IPS-15b (cell line): ENCODE data around the gene SUGP2.

ENCODE experiments used
- H3K27me3 ChIP-seq: one replicate; pipeline ENCODE4 v1.6.1; 2013; ENCODE audit warnings: low read length; ENCODE audit not compliant: control insufficient read depth, insufficient read depth
- H3K36me3 ChIP-seq: one replicate; pipeline ENCODE4 v1.6.1; 2013; ENCODE audit warnings: low read length; ENCODE audit not compliant: control insufficient read depth, insufficient read depth
- H3K4me1 ChIP-seq: one replicate; pipeline ENCODE4 v1.6.1; 2013; ENCODE audit warnings: mild to moderate bottlenecking, low read length; ENCODE audit not compliant: control insufficient read depth, insufficient read depth
- H3K4me3 ChIP-seq: one replicate; pipeline ENCODE4 v1.5.1; 2013; ENCODE audit warnings: low read depth, low read length
- H3K9ac ChIP-seq: one replicate; pipeline ENCODE4 v1.6.1; 2013; ENCODE audit warnings: low read depth, mild to moderate bottlenecking, low read length
- H3K9me3 ChIP-seq: one replicate; pipeline ENCODE4 v1.6.1; 2013; ENCODE audit warnings: mild to moderate bottlenecking, low read length; ENCODE audit not compliant: control insufficient read depth, insufficient read depth

The SUGP2 gene

DNA sequence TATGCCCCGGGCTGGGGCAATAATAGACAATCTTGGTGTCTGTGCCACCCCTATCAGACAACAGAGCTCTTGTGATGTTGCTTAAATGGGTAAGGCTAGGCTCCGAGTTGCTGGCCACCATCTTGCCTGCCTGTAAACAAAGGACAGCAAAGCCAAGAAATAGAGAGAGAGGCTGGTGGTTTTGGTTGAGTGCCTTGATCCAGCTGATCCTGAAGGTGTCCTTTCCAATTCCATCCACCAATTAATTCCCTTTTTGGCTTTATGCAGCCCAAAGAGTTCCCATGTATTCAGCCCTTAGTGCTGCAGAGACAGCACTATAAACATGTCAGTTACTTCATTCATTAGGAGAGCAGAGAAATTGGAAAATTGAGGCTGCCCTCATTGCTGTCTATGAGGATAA, 50.6 kb downstream of the SUGP2 start:
- no peaks in the 10 kb centered on the region for H3K27me3 ChIP-seq
- no peaks in the 10 kb centered on the region for H3K36me3 ChIP-seq
- H3K9me3 ChIP-seq = no peaks in the 10 kb centered on the region
- H3K4me3 ChIP-seq = no peak overlapping the region
- peaks cover 4% of the 10 kb centered on the region for H3K4me1 ChIP-seq
- no peak overlapping the region for H3K9ac ChIP-seq

DNA sequence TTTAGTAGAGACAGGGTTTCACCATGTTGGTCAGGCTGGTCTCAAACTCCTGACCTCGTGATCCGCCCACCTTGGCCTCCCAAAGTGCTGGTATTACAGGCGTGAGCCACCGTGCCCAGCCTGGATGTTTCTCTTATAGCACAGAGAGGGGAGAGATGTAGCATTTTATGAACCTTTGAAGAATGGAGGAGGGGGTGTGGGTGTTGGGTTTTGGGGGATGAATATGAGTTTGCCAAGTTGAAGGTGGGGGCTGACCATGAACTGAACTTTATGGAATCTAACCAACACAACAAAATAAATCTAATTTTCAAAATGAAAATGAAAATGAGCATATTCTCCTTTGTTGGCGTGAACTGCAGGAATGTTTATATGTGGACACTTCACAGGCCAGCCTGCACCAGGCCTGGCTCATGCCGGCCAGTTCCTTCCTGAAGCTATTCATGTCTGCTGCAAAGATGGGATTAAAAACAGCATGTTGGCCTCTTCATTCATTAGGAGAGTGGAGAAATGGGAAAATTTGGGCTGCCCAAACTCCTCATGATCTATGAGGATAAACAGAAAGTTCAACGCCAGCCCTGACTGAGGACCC, 52.8 kb downstream of the SUGP2 start:
- no peak overlapping the region for H3K9ac ChIP-seq
- no peaks in the 10 kb centered on the region for H3K9me3 ChIP-seq
- no peaks in the 10 kb centered on the region for H3K36me3 ChIP-seq
- peaks cover 2% of the 10 kb centered on the region for H3K4me1 ChIP-seq
- no peaks in the 10 kb centered on the region for H3K27me3 ChIP-seq
- H3K4me3 ChIP-seq = no peak overlapping the region

DNA sequence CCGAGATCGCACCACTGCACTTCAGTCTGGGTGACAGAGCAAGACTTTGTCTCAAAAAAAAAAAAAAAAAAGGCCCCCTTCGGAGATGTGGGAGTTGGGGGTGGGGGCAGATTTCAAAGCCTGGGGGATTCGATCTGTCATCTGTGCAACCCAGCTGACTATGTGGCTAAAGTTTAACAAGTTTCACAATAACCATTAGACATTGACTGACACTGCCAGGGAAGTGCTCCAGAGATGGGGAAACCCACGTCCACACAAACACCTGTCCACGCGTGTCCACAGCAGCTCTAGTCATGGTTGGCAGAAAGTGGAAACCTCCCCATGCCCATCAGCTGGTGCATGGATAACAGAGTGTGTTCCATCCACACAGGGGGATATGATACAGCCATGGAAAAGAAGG, 54.7 kb downstream of the SUGP2 start:
- Histone ChIP-seq H3K4me1 (no peaks in the 10 kb centered on the region), H3K4me3 (no peak overlapping the region), H3K9ac (no peak overlapping the region), H3K27me3 (no peaks in the 10 kb centered on the region), H3K36me3 (no peaks in the 10 kb centered on the region), H3K9me3 (no peaks in the 10 kb centered on the region)

DNA sequence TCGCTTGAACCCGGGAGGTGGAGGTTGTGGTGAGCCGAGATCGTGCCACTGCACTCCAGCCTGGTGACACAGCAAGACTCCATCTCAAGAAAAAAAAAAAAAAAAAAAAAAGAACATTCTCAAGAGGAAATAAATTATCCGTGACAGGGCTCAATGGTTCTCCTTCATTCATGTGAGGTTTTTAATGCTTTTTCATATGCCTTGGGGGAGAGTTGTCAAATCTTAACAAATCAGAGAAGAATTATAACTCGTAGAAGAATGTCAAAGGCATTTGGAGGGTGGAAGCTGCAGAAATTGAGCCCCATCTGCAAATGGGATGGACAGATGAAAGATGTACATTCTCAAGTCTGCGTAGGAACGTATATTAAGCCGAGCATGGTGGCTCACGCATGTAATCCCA, 57.4 kb downstream of the SUGP2 start:
- H3K4me1 ChIP-seq = no peaks in the 10 kb centered on the region
- no peaks in the 10 kb centered on the region for H3K9me3 ChIP-seq
- H3K36me3 ChIP-seq = no peaks in the 10 kb centered on the region
- no peak overlapping the region for H3K9ac ChIP-seq
- H3K4me3 ChIP-seq = no peak overlapping the region
- no peaks in the 10 kb centered on the region for H3K27me3 ChIP-seq

DNA sequence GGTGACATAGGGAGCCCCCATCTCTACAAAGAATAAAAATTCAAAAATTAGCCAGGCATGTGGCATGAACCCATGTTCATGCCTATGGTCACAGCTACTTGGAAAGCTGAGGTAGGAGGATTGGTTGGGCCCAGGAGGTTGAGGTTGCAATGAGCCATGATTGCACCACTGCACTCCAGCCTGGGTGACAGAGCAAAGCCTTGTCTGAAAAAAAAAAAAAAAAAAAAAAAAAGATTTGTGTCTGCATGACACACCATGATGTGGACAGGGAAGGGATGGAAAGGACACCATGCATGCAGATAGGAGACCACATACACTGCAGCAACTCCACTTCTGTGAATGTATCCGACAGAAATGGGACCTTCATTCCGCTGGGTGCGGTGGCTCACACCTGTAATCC, 58.3 kb downstream of the SUGP2 start:
- Histone ChIP-seq H3K9me3 (no peaks in the 10 kb centered on the region), H3K27me3 (no peaks in the 10 kb centered on the region), H3K4me1 (no peaks in the 10 kb centered on the region), H3K36me3 (no peaks in the 10 kb centered on the region), H3K4me3 (no peak overlapping the region), H3K9ac (no peak overlapping the region)

DNA sequence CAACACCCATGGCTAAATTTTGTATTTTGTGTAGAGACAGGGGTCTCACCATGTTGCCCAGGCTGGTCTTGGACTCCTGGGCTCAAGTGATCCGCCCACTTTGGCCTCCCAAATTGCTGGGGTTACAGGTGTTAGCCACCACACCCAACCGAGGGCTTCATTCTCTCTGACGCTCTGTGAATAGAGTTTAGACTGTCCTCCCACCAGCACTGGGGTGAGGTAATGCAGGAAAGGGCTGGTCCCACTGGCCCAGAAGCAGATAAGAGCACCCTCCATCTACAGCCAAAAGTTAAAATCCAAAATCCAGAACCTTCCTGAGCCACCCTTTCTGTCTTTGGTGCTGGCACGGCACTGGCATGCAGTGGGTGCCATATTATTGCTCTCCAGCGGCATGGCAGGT, 60.5 kb downstream of the SUGP2 start:
- Histone ChIP-seq H3K4me3 (no peak overlapping the region), H3K27me3 (no peaks in the 10 kb centered on the region), H3K9me3 (no peaks in the 10 kb centered on the region), H3K36me3 (no peaks in the 10 kb centered on the region), H3K4me1 (no peaks in the 10 kb centered on the region), H3K9ac (no peak overlapping the region)

DNA sequence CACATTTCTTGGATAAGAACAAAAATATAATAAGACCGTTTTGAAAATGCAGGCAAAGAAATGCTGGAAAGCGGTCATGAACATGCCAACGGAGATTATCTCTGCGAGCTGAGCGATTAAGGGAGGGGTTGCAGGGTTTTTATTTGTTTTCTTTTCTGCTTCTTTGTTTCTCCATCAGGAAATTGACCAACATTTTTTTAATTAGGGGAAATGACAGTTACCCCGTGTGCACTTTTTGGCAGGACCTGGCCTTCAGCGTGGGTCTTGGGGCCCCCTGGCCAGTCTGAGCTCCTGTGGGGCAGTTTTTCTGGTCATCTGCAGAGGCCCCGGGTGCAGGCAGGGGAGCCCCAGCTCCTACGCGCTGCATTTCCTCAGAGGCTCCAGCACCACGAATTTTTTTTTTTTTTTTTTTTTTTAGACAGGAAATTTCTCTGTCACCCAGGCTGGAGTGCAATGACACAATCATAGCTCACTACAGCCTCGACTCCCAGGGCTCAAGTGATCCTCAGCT, 61.0 kb downstream of the SUGP2 start:
- H3K36me3 ChIP-seq = no peaks in the 10 kb centered on the region
- H3K27me3 ChIP-seq = no peaks in the 10 kb centered on the region
- H3K9ac ChIP-seq = no peak overlapping the region
- H3K4me1 ChIP-seq = no peaks in the 10 kb centered on the region
- no peaks in the 10 kb centered on the region for H3K9me3 ChIP-seq
- no peak overlapping the region for H3K4me3 ChIP-seq

DNA sequence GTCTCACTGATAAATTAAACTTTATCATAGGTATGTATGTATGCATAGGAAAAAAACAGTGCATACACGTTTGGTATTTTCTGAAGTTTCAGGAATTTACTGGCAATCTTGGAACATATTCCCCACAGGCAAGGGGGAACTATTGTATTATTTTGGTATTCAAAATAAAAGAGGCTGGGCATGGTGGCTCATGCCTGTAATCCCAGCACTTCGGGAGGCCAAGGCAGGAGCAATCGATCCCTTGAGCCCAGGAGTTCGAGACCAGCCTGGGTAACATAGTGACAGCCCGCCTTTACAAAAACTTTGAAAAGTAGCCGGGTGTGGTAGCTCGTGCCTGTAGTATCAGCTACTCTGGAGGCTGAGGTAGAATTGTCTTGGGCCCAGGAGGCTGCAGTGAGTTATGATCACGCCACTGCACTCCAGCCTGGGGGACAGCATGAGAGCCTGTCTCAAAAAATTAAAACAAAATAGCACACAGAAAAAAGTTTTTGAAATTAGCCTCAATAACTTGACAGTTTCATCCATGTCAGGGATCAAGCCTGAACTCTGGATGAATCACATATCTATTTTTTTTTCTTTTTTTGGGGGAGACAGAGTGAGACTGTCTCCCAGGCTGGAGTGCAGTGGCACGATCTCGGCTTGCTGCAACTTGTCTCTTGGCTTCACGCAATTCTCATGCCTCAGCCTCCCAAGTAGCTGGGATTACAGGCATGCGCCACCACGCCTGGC, 63.2 kb downstream of the SUGP2 start:
- Histone ChIP-seq H3K9me3 (no peaks in the 10 kb centered on the region), H3K4me3 (no peak overlapping the region), H3K36me3 (no peaks in the 10 kb centered on the region), H3K27me3 (no peaks in the 10 kb centered on the region), H3K4me1 (peaks cover 6% of the 10 kb centered on the region), H3K9ac (no peak overlapping the region)

DNA sequence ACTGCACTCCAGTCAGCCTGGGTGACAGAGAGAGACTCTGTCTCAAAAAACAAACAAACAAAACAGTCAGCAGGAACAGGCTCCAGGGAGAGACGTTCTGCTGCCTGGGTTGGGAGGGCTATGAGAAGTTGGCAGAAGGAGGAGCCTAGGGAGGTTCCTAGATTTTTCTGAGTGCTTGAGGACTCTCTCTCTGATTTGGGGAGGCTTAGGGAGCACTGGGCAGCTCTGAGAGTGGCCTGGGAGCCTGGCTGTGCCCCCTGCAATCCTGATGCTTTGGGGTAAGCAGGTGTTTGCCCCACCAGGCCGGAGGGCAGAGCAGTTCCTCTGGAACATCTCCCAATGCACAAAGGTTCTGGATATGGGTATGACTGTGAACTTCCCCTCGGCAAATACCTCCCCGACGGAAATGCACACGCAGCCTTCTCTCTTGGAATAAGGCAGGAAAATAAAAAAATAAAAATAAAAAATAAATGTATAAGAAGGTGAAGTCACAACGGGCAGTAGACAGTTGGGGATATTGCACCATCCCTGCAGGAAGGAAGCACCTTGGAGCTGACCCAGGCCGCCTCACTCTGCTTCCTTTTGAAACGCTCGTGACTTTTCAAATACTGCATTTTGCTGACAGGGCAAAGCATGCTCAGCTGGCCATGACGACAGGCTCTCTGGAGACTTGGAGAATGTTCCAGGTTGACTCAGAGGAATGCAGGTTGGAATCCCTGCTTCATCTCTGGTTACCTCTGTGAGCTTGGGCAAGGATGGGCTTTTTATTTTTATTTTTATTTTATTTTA, 65.8 kb downstream of the SUGP2 start:
- Histone ChIP-seq H3K36me3 (no peaks in the 10 kb centered on the region), H3K9ac (no peak overlapping the region), H3K9me3 (no peaks in the 10 kb centered on the region), H3K4me1 (peaks cover 6% of the 10 kb centered on the region), H3K27me3 (no peaks in the 10 kb centered on the region), H3K4me3 (no peak overlapping the region)

DNA sequence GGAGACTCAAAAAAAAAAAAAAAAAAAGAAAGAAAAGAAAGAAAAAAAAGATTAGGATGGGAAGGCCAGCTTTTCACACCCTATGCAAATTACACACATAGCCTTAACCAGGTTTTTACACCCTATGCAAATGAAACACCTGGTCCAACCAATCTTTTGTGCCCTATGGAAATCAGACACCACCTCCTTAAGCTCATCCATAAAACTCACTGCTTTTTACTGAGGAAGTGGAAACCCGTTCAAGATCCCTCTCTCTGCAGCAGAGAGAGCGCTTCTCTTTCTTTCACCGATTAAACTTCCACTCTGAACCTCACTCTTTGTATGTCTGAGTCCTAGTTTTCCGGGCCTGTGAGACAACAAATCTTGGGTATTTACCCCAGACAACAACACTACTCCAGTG, 67.0 kb downstream of the SUGP2 start:
- no peak overlapping the region for H3K4me3 ChIP-seq
- H3K27me3 ChIP-seq = no peaks in the 10 kb centered on the region
- peaks cover 6% of the 10 kb centered on the region for H3K4me1 ChIP-seq
- no peaks in the 10 kb centered on the region for H3K9me3 ChIP-seq
- H3K36me3 ChIP-seq = no peaks in the 10 kb centered on the region
- H3K9ac ChIP-seq = no peak overlapping the region

DNA sequence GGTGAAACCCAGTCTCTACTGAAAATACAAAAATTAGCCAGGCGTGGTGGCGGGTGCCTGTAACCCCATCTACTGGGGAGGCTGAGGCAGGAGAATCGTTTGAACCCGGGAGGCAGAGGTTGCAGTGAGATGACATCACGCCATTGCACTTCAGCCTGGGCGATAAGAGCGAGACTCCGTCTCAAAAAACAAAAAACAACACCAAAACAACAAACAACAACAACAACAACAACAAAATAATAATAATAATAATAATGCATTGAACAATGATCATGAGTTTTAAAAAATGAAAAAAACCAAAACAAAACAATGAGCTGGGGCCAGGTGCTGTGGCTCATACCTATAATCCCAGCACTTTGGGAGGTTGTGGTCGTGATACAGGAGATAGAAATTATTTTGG, 69.2 kb downstream of the SUGP2 start:
- Histone ChIP-seq H3K4me1 (peaks cover 6% of the 10 kb centered on the region), H3K9me3 (no peaks in the 10 kb centered on the region), H3K36me3 (no peaks in the 10 kb centered on the region), H3K9ac (no peak overlapping the region), H3K27me3 (no peaks in the 10 kb centered on the region), H3K4me3 (no peak overlapping the region)
